Upper lobe of left lung (tissue), 6 donors: Measurements from ENCODE around the gene PIGU. TPM values are rescaled to one million over a fixed set of nuclear protein-coding genes. Genes with fewer than 3 reads are reported as not detected.
A peak's percentile ranks its signal among the peaks of the same experiment; 100 is the strongest.

Source experiments
- ATAC-seq, 2 donors: fragments of 200-7000 bp; cut with Tn5 transposase; one replicate each; pipeline ENCODE4 v1.9.1; 2022; ENCODE audit warnings: mild to moderate bottlenecking in 2 of 2, moderate library complexity in 2 of 2; ENCODE audit not compliant: low FRiP score in 2 of 2
- DNase-seq, 2 donors: peaks; one replicate each; pipeline ENCODE4 v3.0.0-alpha.2; 2019 to 2020
- H3K27ac ChIP-seq, 4 donors: fragments of 200-600 bp; sonication (generic); one replicate each; pipeline ENCODE4 v1.5.1; 2016 to 2019
- H3K27me3 ChIP-seq, 4 donors: fragments of 200-600 bp; sonication (generic); one replicate each; pipeline ENCODE4 v1.5.1; 2017 to 2019
- H3K36me3 ChIP-seq, 4 donors: fragments of 200-600 bp; sonication (generic); one replicate each; pipeline ENCODE4 v1.5.1; 2016 to 2019
- H3K4me1 ChIP-seq, 4 donors: fragments of 200-600 bp; sonication (generic); one replicate each; pipeline ENCODE4 v1.5.1; 2018 to 2019
- H3K4me3 ChIP-seq, 4 donors: fragments of 200-600 bp; sonication (generic); one replicate each; pipeline ENCODE4 v1.5.1; 2017 to 2019; ENCODE audit warnings: mild to moderate bottlenecking in 2 of 4, moderate library complexity in 1 of 4
- H3K9me3 ChIP-seq, 4 donors: fragments of 200-600 bp; sonication (generic); one replicate each; pipeline ENCODE4 v1.5.1; 2018 to 2019
- CTCF ChIP-seq, 6 experiments: fragments of 450-650 bp in 4 of 6; fragments of 200-600 bp in 2 of 6; sonication (generic) in 2 of 6; IDR thresholded peaks; one replicate each; pipeline ENCODE4 v1.5.1; 2016 to 2019; ENCODE audit warnings: antibody characterized with exemption in 6 of 6
- EP300 ChIP-seq, 4 donors: sonication (generic); formaldehyde crosslinking; IDR thresholded peaks; one replicate each; pipeline ENCODE4 v1.5.1; 2017; ENCODE audit warnings: antibody characterized with exemption in 4 of 4, control low read depth in 2 of 4
- POLR2A ChIP-seq, 4 donors: fragments of 450-650 bp; IDR thresholded peaks; one replicate each; pipeline ENCODE4 v1.5.1; 2016 to 2017; ENCODE audit warnings: antibody characterized with exemption in 4 of 4, mild to moderate bottlenecking in 2 of 4
- POLR2AphosphoS5 ChIP-seq, 2 donors: sonication (generic); formaldehyde crosslinking; IDR thresholded peaks; one replicate each; pipeline ENCODE4 v1.5.1; 2017; ENCODE audit warnings: antibody characterized with exemption in 2 of 2
- WGBS, 2 donors: methylation state at CpG; one replicate each; pipeline ENCODE4 v1.1.5; 2017 to 2018; 5-methylcytosine and 5-hydroxymethylcytosine counted together
- total RNA-seq, 6 donors: library from RNA; depleted of rRNA in 4 of 6; stranded (reverse); fragments of >200 nt in 4 of 6; gene quantifications; one replicate each; pipeline versions ENCODE4 v1.1.0 to v1.2.1, GENCODE V29; 2016 to 2021
- donor health status: DM: no; HTN: no; CAD: no; lungs with moderate emphysema.
- donor health status: DM: no; HTN: yes; CAD: no; lungs with severe emphysema.

PIGU gene
- total RNA-seq, 6 donors from 2014 or later = 8.0 to 17.1 (median 12.7) TPM

GRCh38 chr20:34539756-34540155 lies 137.1 kb downstream of the PIGU start:
- Histone ChIP-seq H3K27ac (no peak overlapping the region), H3K9me3 (no peaks in the 10 kb centered on the region), H3K4me1 (peaks cover 0 to 6% (median 2%) of the 10 kb centered on the region in 4 donors), H3K36me3 (peaks cover 30 to 77% (median 54%) of the 10 kb centered on the region in 4 donors), H3K27me3 (no peaks in the 10 kb centered on the region), H3K4me3 (no peak overlapping the region)
- ATAC-seq = no peak
- TF ChIP-seq EP300 (IDR thresholded peaks at IDR 0.05) = no peak
- no peak for TF ChIP-seq POLR2AphosphoS5 (IDR thresholded peaks at IDR 0.05)
- TF ChIP-seq CTCF (IDR thresholded peaks at IDR 0.05) = no peak
- TF ChIP-seq POLR2A (IDR thresholded peaks at IDR 0.05) = no peak
- 92 to 97% methylated on average over 8 of the region's 8 CpGs for WGBS, 2 donors
- DNase-seq = no peak

GRCh38 chr20:34538671-34539123 lies 138.2 kb downstream of the PIGU start:
- peak; percentile 67 to 72 for ATAC-seq
- peak in 1 of 2 donors; percentile 72 for DNase-seq
- WGBS, 2 donors = 43 to 52% methylated on average over 5 of the region's 5 CpGs

GRCh38 chr20:34537651-34538050 lies 139.2 kb downstream of the PIGU start:
- H3K36me3 ChIP-seq = peaks cover 37 to 93% (median 72%) of the 10 kb centered on the region in 4 donors
- no peak for TF ChIP-seq POLR2A (IDR thresholded peaks at IDR 0.05)
- TF ChIP-seq POLR2AphosphoS5 (IDR thresholded peaks at IDR 0.05) = no peak
- no peak for TF ChIP-seq EP300 (IDR thresholded peaks at IDR 0.05)
- no peak for TF ChIP-seq CTCF (IDR thresholded peaks at IDR 0.05)
- H3K9me3 ChIP-seq = no peaks in the 10 kb centered on the region
- WGBS, 2 donors = 88 to 96% methylated on average over 7 to 8 of the region's 8 CpGs
- ATAC-seq = no peak
- no peak overlapping the region for H3K4me3 ChIP-seq
- H3K4me1 ChIP-seq = no peaks in the 10 kb centered on the region
- no peak overlapping the region for H3K27ac ChIP-seq
- H3K27me3 ChIP-seq = no peaks in the 10 kb centered on the region
- no peak for DNase-seq

More at GRCh38 chr20:34538671-34539123, 138.2 kb downstream of the PIGU start:
- Histone ChIP-seq H3K27me3 (no peaks in the 10 kb centered on the region), H3K9me3 (no peaks in the 10 kb centered on the region), H3K4me3 (no peak overlapping the region), H3K4me1 (no peaks in the 10 kb centered on the region), H3K36me3 (peaks cover 37 to 85% (median 64%) of the 10 kb centered on the region in 4 donors), H3K27ac (no peak overlapping the region)
- TF ChIP-seq POLR2A (IDR thresholded peaks at IDR 0.05) (no peak), CTCF (IDR thresholded peaks at IDR 0.05) (peak; percentile 67 to 76 (median 72))

GRCh38 chr20:34536798-34537394 lies 140.0 kb downstream of the PIGU start:
- Histone ChIP-seq H3K27me3 (no peaks in the 10 kb centered on the region), H3K4me3 (no peak overlapping the region), H3K36me3 (peaks cover 37 to 93% (median 75%) of the 10 kb centered on the region in 4 donors), H3K27ac (no peak overlapping the region), H3K4me1 (no peaks in the 10 kb centered on the region), H3K9me3 (no peaks in the 10 kb centered on the region)
- 70 to 89% methylated on average over 9 to 10 of the region's 10 CpGs for WGBS, 2 donors
- peak; percentile 37 to 81 for DNase-seq
- ATAC-seq = peak in 1 of 2 donors; percentile 31
- TF ChIP-seq POLR2AphosphoS5 (IDR thresholded peaks at IDR 0.05) (no peak), POLR2A (IDR thresholded peaks at IDR 0.05) (no peak), CTCF (IDR thresholded peaks at IDR 0.05) (peak in 2 of 6 experiments; percentile 12 to 34), EP300 (IDR thresholded peaks at IDR 0.05) (no peak)

- 94 to 100% methylated on average over 2 of the region's 2 CpGs for WGBS, 2 donors
- Histone ChIP-seq H3K27me3 (no peaks in the 10 kb centered on the region), H3K4me3 (no peak overlapping the region), H3K9me3 (no peaks in the 10 kb centered on the region), H3K27ac (no peak overlapping the region), H3K36me3 (peaks cover 33 to 90% (median 73%) of the 10 kb centered on the region in 4 donors), H3K4me1 (peaks cover 0 to 6% (median 1%) of the 10 kb centered on the region in 4 donors)
- TF ChIP-seq POLR2AphosphoS5 (IDR thresholded peaks at IDR 0.05) (no peak), CTCF (IDR thresholded peaks at IDR 0.05) (no peak), POLR2A (IDR thresholded peaks at IDR 0.05) (no peak), EP300 (IDR thresholded peaks at IDR 0.05) (no peak)
- no peak for ATAC-seq
- no peak for DNase-seq
Measured at GRCh38 chr20:34535857-34536256, 141.0 kb downstream of the PIGU start.
